ENCODE measurements around the gene PLCL1. TPM values are rescaled to one million over a fixed set of nuclear protein-coding genes. Genes with fewer than 3 reads are reported as not detected.

Gene PLCL1
- total RNA-seq, 1 donor from 2014 or later, result 0.50 TPM

DNA sequence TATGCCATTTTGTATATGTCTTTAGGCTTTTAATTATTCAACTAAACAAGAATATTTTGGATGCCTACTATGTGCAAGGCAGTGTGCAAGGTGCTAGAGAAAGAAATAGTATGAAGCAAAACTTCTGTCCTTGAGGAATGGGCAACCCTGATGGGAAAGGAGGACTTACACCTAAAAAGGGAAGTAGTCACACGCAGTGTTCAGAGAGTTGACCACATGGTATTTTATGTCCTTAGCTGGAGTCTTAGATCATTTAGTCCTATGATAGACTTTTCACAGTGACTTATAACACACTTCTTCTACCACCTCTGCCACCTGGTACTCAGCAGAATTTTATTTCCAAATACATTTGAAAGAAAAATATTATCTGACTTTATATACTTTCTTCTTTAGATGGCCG is 291.6 kb downstream of the PLCL1 start:
- TF ChIP-seq, protein P1, sequence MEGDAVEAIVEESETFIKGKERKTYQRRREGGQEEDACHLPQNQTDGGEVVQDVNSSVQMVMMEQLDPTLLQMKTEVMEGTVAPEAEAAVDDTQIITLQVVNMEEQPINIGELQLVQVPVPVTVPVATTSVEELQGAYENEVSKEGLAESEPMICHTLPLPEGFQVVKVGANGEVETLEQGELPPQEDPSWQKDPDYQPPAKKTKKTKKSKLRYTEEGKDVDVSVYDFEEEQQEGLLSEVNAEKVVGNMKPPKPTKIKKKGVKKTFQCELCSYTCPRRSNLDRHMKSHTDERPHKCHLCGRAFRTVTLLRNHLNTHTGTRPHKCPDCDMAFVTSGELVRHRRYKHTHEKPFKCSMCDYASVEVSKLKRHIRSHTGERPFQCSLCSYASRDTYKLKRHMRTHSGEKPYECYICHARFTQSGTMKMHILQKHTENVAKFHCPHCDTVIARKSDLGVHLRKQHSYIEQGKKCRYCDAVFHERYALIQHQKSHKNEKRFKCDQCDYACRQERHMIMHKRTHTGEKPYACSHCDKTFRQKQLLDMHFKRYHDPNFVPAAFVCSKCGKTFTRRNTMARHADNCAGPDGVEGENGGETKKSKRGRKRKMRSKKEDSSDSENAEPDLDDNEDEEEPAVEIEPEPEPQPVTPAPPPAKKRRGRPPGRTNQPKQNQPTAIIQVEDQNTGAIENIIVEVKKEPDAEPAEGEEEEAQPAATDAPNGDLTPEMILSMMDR (IDR thresholded peaks at IDR 0.05), result no peak
- H3K4me1 Mint-ChIP-seq (ENCODE audit: low read depth), result peaks cover 5% of the 10 kb centered on the region
- DNase-seq (ENCODE audit: low spot score), result no peak
- no peaks in the 10 kb centered on the region for H3K9me3 Mint-ChIP-seq (ENCODE audit: low read depth)
- H3K4me3 Mint-ChIP-seq (ENCODE audit: unreplicated experiment), result no peak overlapping the region
- H3K36me3 Mint-ChIP-seq (ENCODE audit: low read depth), result no peaks in the 10 kb centered on the region
- H3K27ac Mint-ChIP-seq (ENCODE audit: unreplicated experiment), result no peak overlapping the region
- H3K27me3 Mint-ChIP-seq (ENCODE audit: low read depth), result peaks cover 23% of the 10 kb centered on the region

DNA sequence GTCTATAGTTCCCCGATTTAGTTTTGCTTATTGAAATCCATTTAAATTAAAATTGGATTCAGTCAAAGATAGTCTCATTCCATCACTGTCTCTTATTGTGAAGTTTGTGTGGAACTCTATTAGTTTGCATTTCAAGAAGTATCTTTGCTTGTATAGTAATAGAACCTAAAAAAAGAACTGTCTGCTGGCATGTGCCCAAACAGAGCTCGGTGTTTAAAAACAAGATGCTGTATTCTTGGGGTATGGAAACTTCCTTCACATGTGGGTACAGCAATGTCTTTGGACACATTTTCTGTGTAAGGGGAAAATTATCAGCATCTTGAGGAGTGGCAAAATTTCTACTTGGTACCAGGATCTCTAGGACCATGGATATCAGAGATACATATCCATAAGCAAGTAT is 292.6 kb downstream of the PLCL1 start:
- DNase-seq (ENCODE audit: low spot score), result no peak
- Mint-ChIP-seq H3K27ac (ENCODE audit: unreplicated experiment) (no peak overlapping the region), H3K4me1 (ENCODE audit: low read depth) (peaks cover 5% of the 10 kb centered on the region), H3K9me3 (ENCODE audit: low read depth) (no peaks in the 10 kb centered on the region), H3K36me3 (ENCODE audit: low read depth) (no peaks in the 10 kb centered on the region), H3K4me3 (ENCODE audit: unreplicated experiment) (no peak overlapping the region), H3K27me3 (ENCODE audit: low read depth) (peaks cover 20% of the 10 kb centered on the region)
- TF ChIP-seq, protein P1 (IDR thresholded peaks at IDR 0.05), result no peak

DNA sequence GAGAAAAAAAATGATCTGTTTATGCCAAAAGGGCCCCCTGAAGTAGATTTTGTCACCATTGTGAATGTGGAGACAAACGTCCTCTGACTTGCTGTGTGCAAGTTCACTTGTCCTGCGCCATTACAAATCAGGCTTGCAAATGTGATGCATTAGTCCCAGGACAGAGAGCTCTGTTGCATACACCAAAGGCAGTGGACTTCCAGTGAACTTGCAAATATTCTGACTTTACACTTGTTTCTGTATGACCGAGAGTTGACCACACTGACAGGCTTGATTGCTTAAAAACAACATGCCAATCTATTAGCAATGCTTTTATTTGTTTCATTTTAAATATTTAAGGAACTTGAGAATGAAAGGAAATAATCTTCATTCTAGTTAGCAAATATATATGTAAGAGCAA is 293.2 kb downstream of the PLCL1 start:
- Mint-ChIP-seq H3K9me3 (ENCODE audit: low read depth) (no peaks in the 10 kb centered on the region), H3K36me3 (ENCODE audit: low read depth) (no peaks in the 10 kb centered on the region), H3K4me3 (ENCODE audit: unreplicated experiment) (no peak overlapping the region), H3K4me1 (ENCODE audit: low read depth) (peaks cover 5% of the 10 kb centered on the region), H3K27me3 (ENCODE audit: low read depth) (peaks cover 17% of the 10 kb centered on the region), H3K27ac (ENCODE audit: unreplicated experiment) (no peak overlapping the region)
- DNase-seq (ENCODE audit: low spot score), result no peak
- TF ChIP-seq, protein P1 (IDR thresholded peaks at IDR 0.05), result no peak

DNA sequence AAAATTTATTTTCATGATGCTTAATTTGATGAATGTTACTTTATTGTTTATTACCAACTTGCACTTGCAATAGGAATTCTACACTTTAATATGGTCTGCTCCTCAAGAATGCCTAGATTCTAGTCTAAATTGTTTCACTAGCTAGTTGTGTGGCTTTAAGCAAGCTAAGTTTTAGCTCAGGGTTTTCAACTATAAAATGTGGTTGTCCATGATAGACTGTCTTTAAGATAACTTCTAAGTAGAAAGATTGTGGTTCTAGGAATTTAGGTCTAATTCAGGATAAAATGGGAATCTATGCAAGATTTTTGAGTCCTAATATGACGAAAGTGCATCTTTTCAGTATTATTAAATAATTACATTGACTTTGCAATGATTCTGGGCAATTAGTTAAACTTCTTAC is 294.0 kb downstream of the PLCL1 start:
- DNase-seq (ENCODE audit: low spot score), result no peak
- Mint-ChIP-seq H3K9me3 (ENCODE audit: low read depth) (no peaks in the 10 kb centered on the region), H3K36me3 (ENCODE audit: low read depth) (no peaks in the 10 kb centered on the region), H3K4me1 (ENCODE audit: low read depth) (peaks cover 5% of the 10 kb centered on the region), H3K4me3 (ENCODE audit: unreplicated experiment) (no peak overlapping the region), H3K27ac (ENCODE audit: unreplicated experiment) (no peak overlapping the region), H3K27me3 (ENCODE audit: low read depth) (peaks cover 17% of the 10 kb centered on the region)
- TF ChIP-seq, protein P1 (IDR thresholded peaks at IDR 0.05), result no peak

DNA sequence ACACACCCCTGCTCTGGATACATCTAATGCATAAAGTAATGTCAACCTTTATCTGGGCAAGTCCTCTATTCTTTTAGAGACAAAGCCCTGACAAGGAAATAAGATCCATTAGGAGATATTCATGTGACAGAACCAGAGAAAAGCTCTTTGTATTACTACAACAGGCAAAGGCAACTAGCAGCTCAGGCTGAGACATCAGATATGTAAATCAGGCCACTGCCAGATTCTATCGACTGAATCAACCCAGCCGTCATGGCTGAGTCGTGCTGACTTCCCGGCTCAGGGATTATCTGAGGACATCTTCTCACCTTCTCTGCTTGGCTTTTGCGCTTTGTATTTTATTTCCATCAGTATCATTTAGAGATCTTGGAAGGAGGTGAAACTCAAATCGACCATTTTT is 294.5 kb downstream of the PLCL1 start:
- H3K27ac Mint-ChIP-seq (ENCODE audit: unreplicated experiment), result no peak overlapping the region
- H3K27me3 Mint-ChIP-seq (ENCODE audit: low read depth), result peaks cover 17% of the 10 kb centered on the region
- H3K9me3 Mint-ChIP-seq (ENCODE audit: low read depth), result no peaks in the 10 kb centered on the region
- H3K4me3 Mint-ChIP-seq (ENCODE audit: unreplicated experiment), result no peak overlapping the region
- H3K36me3 Mint-ChIP-seq (ENCODE audit: low read depth), result no peaks in the 10 kb centered on the region
- TF ChIP-seq, protein P1 (IDR thresholded peaks at IDR 0.05), result no peak
- DNase-seq (ENCODE audit: low spot score), result no peak
- H3K4me1 Mint-ChIP-seq (ENCODE audit: low read depth), result peaks cover 5% of the 10 kb centered on the region
